HCT116 (cell line): ENCODE data around the gene LMBR1. TPM values are rescaled to one million over a fixed set of nuclear protein-coding genes. Genes with fewer than 3 reads are reported as not detected.

Source experiments
- ATAC-seq: fragments of 200-7000 bp; cut with Tn5 transposase; 2 replicates; pipeline ENCODE4 v1.9.1; 2020; ENCODE audit warnings: mild to moderate bottlenecking, moderate library complexity
- BruUV-seq: library from RNA; stranded (reverse); fragments of 400-500 nt; replicated peaks from 2 replicates; lab custom pipeline; 2021; lab: Mats Ljungman, UMichigan
- CTCF ChIA-PET: fragments of 300-600 bp; sonication (Branson Sonifier 250); formaldehyde crosslinking; loops from one replicate; lab custom pipeline; 2021; ENCODE audit warnings: antibody characterized with exemption; lab: Charles Lee
- POLR2A ChIA-PET: fragments of 300-600, 350-600 bp; sonication (Branson Sonifier 250); formaldehyde crosslinking; loops from one replicate; lab custom pipeline; 2021; ENCODE audit warnings: antibody characterized with exemption; lab: Charles Lee
- RAD21 ChIA-PET, 2 experiments: fragments of 300-600 bp; sonication (Branson Sonifier 250); formaldehyde crosslinking; loops; one replicate each; lab custom pipeline; 2023; ENCODE audit warnings: low total read pairs in 2 of 2; ENCODE audit not compliant: uncharacterized antibody in 2 of 2, unreplicated experiment in 2 of 2, low non-redundant PET in 1 of 2; lab: Charles Lee
- DNase-seq: peaks from one replicate; pipeline ENCODE4 v3.0.0-alpha.2; 2010; ENCODE audit warnings: low read depth, low spot score
- H2AFZ ChIP-seq: fragments of 200-600 bp; shearing (Covaris generic), sonication (generic); 2 replicates; pipeline ENCODE4 v1.6.1; 2017; ENCODE audit warnings: low read depth, mixed run types, mixed read lengths, antibody characterized with exemption, low read length; ENCODE audit not compliant: poor library complexity, severe bottlenecking
- H3K27ac ChIP-seq: 2 replicates; pipeline ENCODE4 v1.5.1; 2012; ENCODE audit warnings: low read depth, low read length
- H3K27me3 ChIP-seq: fragments of 200-600 bp; sonication (generic); 2 replicates; pipeline ENCODE4 v1.6.1; 2016; ENCODE audit warnings: mixed run types, low read length, mixed read lengths; ENCODE audit not compliant: insufficient read depth
- H3K36me3 ChIP-seq, 2 experiments: fragments of 200-500 bp in 1 of 2; fragments of 200-600 bp in 1 of 2; sonication (Bioruptor generic) in 1 of 2; sonication (generic) in 1 of 2; 2 replicates each; pipeline versions ENCODE4 v1.5.1 to v1.6.1; 2014 to 2016; ENCODE audit warnings: low read length in 2 of 2, inconsistent platforms in 1 of 2, mixed read lengths in 1 of 2, mixed run types in 1 of 2; ENCODE audit not compliant: insufficient read depth in 2 of 2, control insufficient read depth in 1 of 2
- H3K4me1 ChIP-seq, 2 experiments: fragments of 200-600 bp in 1 of 2; sonication (generic) in 1 of 2; 2 replicates each; pipeline versions ENCODE4 v1.5.1 to v1.6.1; 2012 to 2017; ENCODE audit warnings: low read length in 2 of 2, inconsistent platforms in 1 of 2, mild to moderate bottlenecking in 1 of 2, mixed read lengths in 1 of 2, mixed run types in 1 of 2, moderate library complexity in 1 of 2; ENCODE audit not compliant: insufficient read depth in 2 of 2, control insufficient read depth in 1 of 2
- H3K4me2 ChIP-seq: fragments of 200-600 bp; sonication (generic); 2 replicates; pipeline ENCODE4 v1.6.1; 2017; ENCODE audit warnings: mixed run types, low read length, mixed read lengths
- H3K4me3 ChIP-seq, 2 experiments: fragments of 200-600 bp in 1 of 2; sonication (generic) in 1 of 2; replicated peaks in 1 of 2; 2 replicates each; pipeline ENCODE4 v1.5.1; 2011 to 2016; ENCODE audit warnings: low read length in 2 of 2, control low read depth in 1 of 2, low read depth in 1 of 2, mild to moderate bottlenecking in 1 of 2, mixed read lengths in 1 of 2, mixed run types in 1 of 2
- H3K79me2 ChIP-seq: fragments of 200-600 bp; sonication (generic); 2 replicates; pipeline ENCODE4 v1.6.1; 2017; ENCODE audit warnings: mild to moderate bottlenecking, mixed run types, low read length, moderate library complexity, mixed read lengths; ENCODE audit not compliant: insufficient read depth
- H3K9ac ChIP-seq: fragments of 200-600 bp; sonication (generic); 2 replicates; pipeline ENCODE4 v1.6.1; 2016; ENCODE audit warnings: low read length, mixed read lengths
- H3K9me2 ChIP-seq: fragments of 200-600 bp; sonication (generic), shearing (Covaris generic); 2 replicates; pipeline ENCODE4 v1.6.1; 2017; ENCODE audit warnings: mixed run types, mild to moderate bottlenecking, moderate library complexity; ENCODE audit not compliant: insufficient read depth
- H3K9me3 ChIP-seq, 2 experiments: fragments of 200-500 bp in 1 of 2; fragments of 200-600 bp in 1 of 2; sonication (Bioruptor generic) in 1 of 2; sonication (generic) in 1 of 2; 2 replicates each; pipeline ENCODE4 v1.6.1; 2014 to 2017; ENCODE audit warnings: low read length in 2 of 2, mixed read lengths in 2 of 2, inconsistent platforms in 1 of 2, low read depth in 1 of 2, mild to moderate bottlenecking in 1 of 2, mixed run types in 1 of 2, moderate library complexity in 1 of 2; ENCODE audit not compliant: control insufficient read depth in 1 of 2, insufficient read depth in 1 of 2
- H4K20me1 ChIP-seq: fragments of 200-600 bp; sonication (generic), shearing (Covaris generic); 2 replicates; pipeline ENCODE4 v1.6.1; 2017; ENCODE audit warnings: mixed run types, mild to moderate bottlenecking, moderate library complexity; ENCODE audit not compliant: insufficient read depth
- CBX3 ChIP-seq: IDR thresholded peaks from 2 replicates; pipeline ENCODE4 v1.6.1; 2012; ENCODE audit warnings: low read depth
- CTCF ChIP-seq, 3 experiments: fragments of 200-600 bp in 1 of 3; sonication (generic) in 1 of 3; IDR thresholded peaks in 2 of 3; conservative IDR thresholded peaks in 1 of 3; 2 replicates each; pipeline ENCODE4 v1.5.1; 2012 to 2017; ENCODE audit warnings: low read depth in 2 of 3, low read length in 2 of 3, antibody characterized with exemption in 1 of 3, borderline replicate concordance in 1 of 3, control low read depth in 1 of 3, mild to moderate bottlenecking in 1 of 3, mixed read lengths in 1 of 3, mixed run types in 1 of 3, moderate library complexity in 1 of 3; ENCODE audit not compliant: insufficient read depth in 1 of 3
- EGR1 ChIP-seq: IDR thresholded peaks from 2 replicates; pipeline ENCODE4 v1.6.1; 2012; ENCODE audit warnings: low read depth
- EZH2phosphoT487 ChIP-seq: fragments of 200-600 bp; IDR thresholded peaks from 2 replicates; pipeline ENCODE4 v1.6.1; 2018; ENCODE audit warnings: antibody characterized with exemption, borderline replicate concordance
- FOSL1 ChIP-seq: IDR thresholded peaks from 2 replicates; pipeline ENCODE4 v1.6.1; 2012; ENCODE audit warnings: low read depth
- RAD21 ChIP-seq: IDR thresholded peaks from 2 replicates; pipeline ENCODE4 v1.6.1; 2012; ENCODE audit warnings: low read depth, mild to moderate bottlenecking
- ZBTB33 ChIP-seq: IDR thresholded peaks from 2 replicates; pipeline ENCODE4 v1.6.1; 2011; ENCODE audit warnings: mild to moderate bottlenecking, low read length, moderate library complexity; ENCODE audit not compliant: insufficient replicate concordance; ENCODE audit errors: extremely low read depth
- ZFX ChIP-seq: fragments of 450-650 bp; IDR thresholded peaks from 2 replicates; pipeline ENCODE4 v1.6.1; 2017
- intact Hi-C: fragments of 100-400 bp; cut with micrococcal nuclease; formaldehyde crosslinking; loops from 2 replicates; pipeline ENCODE4 v1.10.0; 2022
- total RNA-seq: library from RNA; stranded (reverse); gene quantifications from one replicate; pipeline ENCODE4 v1.2.1, GENCODE V29; 2021; ENCODE audit not compliant: unreplicated experiment
- TF ChIP-seq, protein P1 (sequence below): IDR thresholded peaks from 2 replicates; pipeline ENCODE4 v1.6.1; 2012
- TF ChIP-seq, protein P2 (sequence below): IDR thresholded peaks from 2 replicates; pipeline ENCODE4 v1.6.1; 2012
- TF ChIP-seq, protein P3 (sequence below): IDR thresholded peaks from 2 replicates; pipeline ENCODE4 v1.6.1; 2012; ENCODE audit warnings: low read depth

Gene LMBR1
- total RNA-seq, 1 experiment from 2014 or later: 84.0 TPM

- TF ChIP-seq CBX3: no peak
Measured at GRCh38 chr7:156765901-156766656, 126.9 kb downstream of the LMBR1 start (continued).

DNA sequence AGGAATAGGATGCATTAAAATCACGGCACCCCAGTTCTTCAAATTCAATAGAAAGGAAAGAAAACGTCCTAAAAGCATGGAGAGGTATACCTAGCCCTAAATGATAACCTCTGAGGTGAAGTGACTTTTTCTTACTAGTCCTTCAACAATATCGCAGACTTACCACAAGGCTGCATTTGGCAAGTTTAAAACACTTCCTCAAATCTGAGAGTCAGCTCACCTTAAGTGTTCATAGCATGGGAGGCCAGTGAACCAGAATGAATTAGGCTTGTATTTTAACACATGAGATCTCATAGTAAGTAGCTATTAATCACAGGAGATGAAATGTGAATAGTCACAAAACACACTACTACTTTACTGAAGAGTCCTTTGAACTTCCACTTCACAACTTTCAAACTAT lies 128.2 kb downstream of the LMBR1 start:
- Histone ChIP-seq H4K20me1 (no peaks in the 10 kb centered on the region), H2AFZ (no peak overlapping the region), H3K79me2 (peaks cover 13% of the 10 kb centered on the region), H3K9me2 (no peaks in the 10 kb centered on the region), H3K9me3 (no peaks in the 10 kb centered on the region), H3K4me2 (no peak overlapping the region), H3K4me3 (no peak overlapping the region), H3K27ac (no peak overlapping the region), H3K9ac (no peak overlapping the region), H3K4me1 (peaks cover 0 to 12% of the 10 kb centered on the region in 2 experiments; a peak in 1 of 4 replicates), H3K36me3 (peaks cover 0 to 4% of the 10 kb centered on the region in 2 experiments; a peak in 1 of 4 replicates), H3K27me3 (no peaks in the 10 kb centered on the region)
- TF ChIP-seq, protein P1, sequence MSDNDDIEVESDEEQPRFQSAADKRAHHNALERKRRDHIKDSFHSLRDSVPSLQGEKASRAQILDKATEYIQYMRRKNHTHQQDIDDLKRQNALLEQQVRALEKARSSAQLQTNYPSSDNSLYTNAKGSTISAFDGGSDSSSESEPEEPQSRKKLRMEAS: no peak
- TF ChIP-seq EGR1 (no peak), EZH2phosphoT487 (no peak), RAD21 (no peak), ZBTB33 (no peak), CBX3 (no peak), FOSL1 (no peak), ZFX (no peak), CTCF (IDR thresholded peaks at IDR 0.05 in 2 of 3, conservative IDR thresholded peaks at IDR 0.05 in 1 of 3; ENCODE audit: borderline replicate concordance in 1 of 3, insufficient read depth in 1 of 3, low read depth in 2 of 3, low read length in 2 of 3) (no peak)
- TF ChIP-seq, protein P2, sequence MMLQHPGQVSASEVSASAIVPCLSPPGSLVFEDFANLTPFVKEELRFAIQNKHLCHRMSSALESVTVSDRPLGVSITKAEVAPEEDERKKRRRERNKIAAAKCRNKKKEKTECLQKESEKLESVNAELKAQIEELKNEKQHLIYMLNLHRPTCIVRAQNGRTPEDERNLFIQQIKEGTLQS: no peak
- TF ChIP-seq, protein P3, sequence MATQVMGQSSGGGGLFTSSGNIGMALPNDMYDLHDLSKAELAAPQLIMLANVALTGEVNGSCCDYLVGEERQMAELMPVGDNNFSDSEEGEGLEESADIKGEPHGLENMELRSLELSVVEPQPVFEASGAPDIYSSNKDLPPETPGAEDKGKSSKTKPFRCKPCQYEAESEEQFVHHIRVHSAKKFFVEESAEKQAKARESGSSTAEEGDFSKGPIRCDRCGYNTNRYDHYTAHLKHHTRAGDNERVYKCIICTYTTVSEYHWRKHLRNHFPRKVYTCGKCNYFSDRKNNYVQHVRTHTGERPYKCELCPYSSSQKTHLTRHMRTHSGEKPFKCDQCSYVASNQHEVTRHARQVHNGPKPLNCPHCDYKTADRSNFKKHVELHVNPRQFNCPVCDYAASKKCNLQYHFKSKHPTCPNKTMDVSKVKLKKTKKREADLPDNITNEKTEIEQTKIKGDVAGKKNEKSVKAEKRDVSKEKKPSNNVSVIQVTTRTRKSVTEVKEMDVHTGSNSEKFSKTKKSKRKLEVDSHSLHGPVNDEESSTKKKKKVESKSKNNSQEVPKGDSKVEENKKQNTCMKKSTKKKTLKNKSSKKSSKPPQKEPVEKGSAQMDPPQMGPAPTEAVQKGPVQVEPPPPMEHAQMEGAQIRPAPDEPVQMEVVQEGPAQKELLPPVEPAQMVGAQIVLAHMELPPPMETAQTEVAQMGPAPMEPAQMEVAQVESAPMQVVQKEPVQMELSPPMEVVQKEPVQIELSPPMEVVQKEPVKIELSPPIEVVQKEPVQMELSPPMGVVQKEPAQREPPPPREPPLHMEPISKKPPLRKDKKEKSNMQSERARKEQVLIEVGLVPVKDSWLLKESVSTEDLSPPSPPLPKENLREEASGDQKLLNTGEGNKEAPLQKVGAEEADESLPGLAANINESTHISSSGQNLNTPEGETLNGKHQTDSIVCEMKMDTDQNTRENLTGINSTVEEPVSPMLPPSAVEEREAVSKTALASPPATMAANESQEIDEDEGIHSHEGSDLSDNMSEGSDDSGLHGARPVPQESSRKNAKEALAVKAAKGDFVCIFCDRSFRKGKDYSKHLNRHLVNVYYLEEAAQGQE: no peak
- ATAC-seq: no peak
- no peak for DNase-seq
- intact Hi-C loops: loop anchor here (2.0 to 5.0 kb wide), 2 partner anchors 112 to 968 kb away; no protein-coding TSS in a partner anchor
- BruUV-seq: no TSS peak
- RAD21 ChIA-PET: no interaction called here
- POLR2A ChIA-PET: no interaction called here
- CTCF ChIA-PET: no interaction called here
